HepG2 (cell line): Measurements from ENCODE around the gene SUPT6H. TPM values are rescaled to one million over a fixed set of nuclear protein-coding genes. Genes with fewer than 3 reads are reported as not detected.

ENCODE experiments used
- BCLAF1 ChIP-seq: fragments of 450-650 bp; IDR thresholded peaks from 2 replicates; pipeline ENCODE4 v1.6.1; 2017; ENCODE audit warnings: mild to moderate bottlenecking
- CEBPZ ChIP-seq: IDR thresholded peaks from 2 replicates; pipeline ENCODE4 v1.6.1; 2012; ENCODE audit warnings: low read length, improper control_type of control experiment
- CREB3 ChIP-seq: sonication (generic); formaldehyde crosslinking; IDR thresholded peaks from 2 replicates; pipeline ENCODE4 v1.5.0; 2020; ENCODE audit warnings: missing genetic modification reagents
- DNMT3B ChIP-seq: conservative IDR thresholded peaks from 2 replicates; pipeline ENCODE4 v1.6.1; 2016; ENCODE audit warnings: missing biosample characterization, control low read depth
- FOXA1 ChIP-seq, 2 experiments: fragments of 450-650 bp in 1 of 2; sonication (generic) in 1 of 2; formaldehyde crosslinking in 1 of 2; IDR thresholded peaks; 2 replicates each; pipeline versions ENCODE4 v1.4.0 to v1.6.1; 2016 to 2020; ENCODE audit warnings: missing genetic modification reagents in 1 of 2
- GLMP ChIP-seq: sonication (generic); formaldehyde crosslinking; IDR thresholded peaks from 2 replicates; pipeline ENCODE4 v1.9.0; 2021; ENCODE audit warnings: missing genetic modification reagents, mild to moderate bottlenecking, borderline replicate concordance
- IRF9 ChIP-seq: sonication (generic); formaldehyde crosslinking; IDR thresholded peaks from 2 replicates; pipeline ENCODE4 v1.8.0; 2022; ENCODE audit warnings: missing genetic modification reagents, mild to moderate bottlenecking, borderline replicate concordance
- KLF6 ChIP-seq: IDR thresholded peaks from 2 replicates; pipeline ENCODE4 v1.8.0; 2016; ENCODE audit warnings: missing biosample characterization, missing genetic modification reagents
- MAFF ChIP-seq: IDR thresholded peaks from 2 replicates; pipeline ENCODE4 v1.6.1; 2011; ENCODE audit warnings: low read depth, low read length, improper control_type of control experiment
- ZNF275 ChIP-seq: sonication (generic); formaldehyde crosslinking; IDR thresholded peaks from 2 replicates; pipeline ENCODE4 v1.8.0; 2022; ENCODE audit warnings: missing genetic modification reagents, mild to moderate bottlenecking, inconsistent platforms, borderline replicate concordance
- ZNF292 ChIP-seq: sonication (generic); formaldehyde crosslinking; IDR thresholded peaks from 2 replicates; pipeline ENCODE4 v1.8.1; 2022; ENCODE audit warnings: mild to moderate bottlenecking, low read depth, missing genetic modification reagents, borderline replicate concordance
- ZNF510 ChIP-seq: sonication (generic); formaldehyde crosslinking; IDR thresholded peaks from 2 replicates; pipeline ENCODE4 v1.4.0; 2020; ENCODE audit warnings: low read depth, mild to moderate bottlenecking, missing genetic modification reagents
- ZNF709 ChIP-seq: sonication (generic); formaldehyde crosslinking; IDR thresholded peaks from 2 replicates; pipeline ENCODE4 v1.5.0; 2020; ENCODE audit warnings: mild to moderate bottlenecking, missing genetic modification reagents
- ZZZ3 ChIP-seq: sonication (generic); formaldehyde crosslinking; IDR thresholded peaks from 2 replicates; pipeline ENCODE4 v1.4.0; 2020; ENCODE audit warnings: missing genetic modification reagents, mild to moderate bottlenecking, borderline replicate concordance
- polyA plus RNA-seq, 8 experiments: library from polyadenylated mRNA; depleted of rRNA in 3 of 8; stranded (reverse) in 7 of 8; unstranded in 1 of 8; fragments of >200 nt; fragmentation: Illumina TruSeq in 4 of 8; extraction: Trizol in 4 of 8; gene quantifications; 2 replicates each; pipeline versions ENCODE4 v1.2.1 to v1.2.3, GENCODE V29; 2011 to 2016; ENCODE audit warnings: low read depth in 4 of 8, missing spikeins in 1 of 8, mixed read lengths in 1 of 8; ENCODE audit not compliant: insufficient read depth in 1 of 8
- total RNA-seq, 5 experiments: library from RNA; depleted of rRNA; stranded (reverse); fragments of >200 nt; fragmentation: Illumina TruSeq; extraction: Trizol; gene quantifications; 2 replicates each; pipeline ENCODE4 v1.2.3, GENCODE V29; 2016; ENCODE audit warnings: low read depth in 1 of 5

SUPT6H gene
- total and polyA plus RNA-seq, 2 of the 13 experiments (the other 11 are each of a cell fraction or from before 2014, with no cell fraction given) = 32.7 to 39.9 TPM

GRCh38 chr17:28728364-28729200, 66.6 kb downstream of the SUPT6H start, which contains the start of gene NEK8 (continued):
- no peak for TF ChIP-seq BCLAF1
- no peak for TF ChIP-seq MAFF
- peak; percentile 26; the same call in 1 of the 2 replicates for TF ChIP-seq ZZZ3
- no peak for TF ChIP-seq ZNF292
- no peak for TF ChIP-seq GLMP (CRISPR knock-in tag)
- TF ChIP-seq CREB3 = no peak; the same call in 1 of the 2 replicates
- TF ChIP-seq CEBPZ = no peak
- TF ChIP-seq FOXA1 (IDR thresholded peaks at IDR 0.05) = no peak
- peak; percentile 8; the same call in 1 of the 2 replicates for TF ChIP-seq FOXA1 (CRISPR knock-in tag; IDR thresholded peaks at IDR 0.05)
- TF ChIP-seq KLF6 (CRISPR knock-in tag) = no peak; the same call in 1 of the 2 replicates
- no peak for TF ChIP-seq DNMT3B (CRISPR knock-in tag)
- TF ChIP-seq ZNF275 (CRISPR knock-in tag) = no peak
- TF ChIP-seq IRF9 = no peak
- TF ChIP-seq ZNF510 (CRISPR knock-in tag) = no peak; the same call in 1 of the 2 replicates
- peak; percentile 63; the same call in 1 of the 2 replicates for TF ChIP-seq ZNF709
